HepG2 (cell line): ENCODE results near the gene ZNF71. TPM values are rescaled to one million over a fixed set of nuclear protein-coding genes. Genes with fewer than 3 reads are reported as not detected.
A peak's percentile ranks its signal among the peaks of the same experiment; 100 is the strongest.

ENCODE experiments used
- ATAC-seq: fragments of 200-7000 bp; cut with Tn5 transposase; 3 replicates; pipeline ENCODE4 v1.9.1; 2020; ENCODE audit warnings: mild to moderate bottlenecking, moderate library complexity
- BruUV-seq: library from RNA; stranded (reverse); fragments of 400-500 nt; replicated peaks from 2 replicates; lab custom pipeline; 2021; lab: Mats Ljungman, UMichigan
- CTCF ChIA-PET: fragments of 300-600 bp; formaldehyde crosslinking; extraction: SDS; loops from one replicate; lab custom pipeline; 2021; ENCODE audit warnings: low total read pairs, inconsistent platforms, low intra/inter-chr PET ratio; lab: Yijun Ruan, JAX
- POLR2A ChIA-PET: fragments of 350-600 bp; sonication (Branson Sonifier 250); formaldehyde crosslinking; loops from one replicate; lab custom pipeline; 2020; ENCODE audit warnings: antibody characterized with exemption, inconsistent platforms; lab: Yijun Ruan, JAX
- DNase-seq: peaks from one replicate; pipeline ENCODE4 v3.0.0-alpha.2; 2015; ENCODE audit warnings: low spot score
- FAIRE-seq: peaks from 3 replicates; lab custom pipeline; 2011; peaks lifted over from hg19 to GRCh38; lab: Jason Lieb, UNC
- H2AFZ ChIP-seq: one replicate; pipeline ENCODE4 v1.6.1; 2011; ENCODE audit warnings: low read length, inconsistent platforms
- H3K27ac ChIP-seq: fragments of 300-600 bp; 3 replicates; pipeline ENCODE4 v1.8.0; 2011; ENCODE audit warnings: mixed run types, mild to moderate bottlenecking, mixed read lengths, low read length, inconsistent platforms; ENCODE audit not compliant: insufficient read depth; ENCODE audit errors: extremely low read length
- H3K27me3 ChIP-seq, 2 experiments: fragments of 200-600 bp in 1 of 2; 2 replicates in 1 of 2; 3 replicates in 1 of 2; pipeline versions ENCODE4 v1.6.0 to v1.8.0; 2011; ENCODE audit warnings: low read length in 2 of 2, mild to moderate bottlenecking in 2 of 2, moderate library complexity in 2 of 2, inconsistent platforms in 1 of 2; ENCODE audit not compliant: insufficient read depth in 2 of 2, control insufficient read depth in 1 of 2
- H3K36me3 ChIP-seq, 2 experiments: fragments of 200-600 bp in 1 of 2; replicated peaks in 1 of 2; 2 replicates in 1 of 2; 3 replicates in 1 of 2; pipeline versions ENCODE4 v1.5.1 to v1.8.0; 2011; ENCODE audit warnings: low read length in 2 of 2, inconsistent platforms in 1 of 2; ENCODE audit not compliant: insufficient read depth in 2 of 2, control insufficient read depth in 1 of 2
- H3K4me1 ChIP-seq: 2 replicates; pipeline ENCODE4 v1.5.1; 2012; ENCODE audit warnings: low read length, inconsistent platforms; ENCODE audit not compliant: insufficient read depth
- H3K4me2 ChIP-seq: 2 replicates; pipeline ENCODE4 v1.6.0; 2011; ENCODE audit warnings: low read depth, low read length, inconsistent platforms
- H3K4me3 ChIP-seq, 3 experiments: fragments of 200-600 bp in 1 of 3; sonication (generic), shearing (Covaris generic) in 1 of 3; replicated peaks in 1 of 3; 2 replicates each; pipeline ENCODE4 v1.5.1; 2011 to 2016; ENCODE audit warnings: low read length in 3 of 3, inconsistent platforms in 2 of 3, low read depth in 2 of 3, mild to moderate bottlenecking in 2 of 3, control low read depth in 1 of 3, mixed read lengths in 1 of 3; ENCODE audit not compliant: insufficient read depth in 1 of 3
- H3K79me2 ChIP-seq: one replicate; pipeline ENCODE4 v1.6.1; 2011; ENCODE audit warnings: low read length, inconsistent platforms; ENCODE audit not compliant: insufficient read depth
- H3K9ac ChIP-seq: 2 replicates; pipeline ENCODE4 v1.6.0; 2011; ENCODE audit warnings: mild to moderate bottlenecking, low read depth, low read length, inconsistent platforms; ENCODE audit not compliant: insufficient read depth
- H3K9me3 ChIP-seq: 2 replicates; pipeline ENCODE4 v1.5.1; 2012; ENCODE audit warnings: mild to moderate bottlenecking, low read length
- H4K20me1 ChIP-seq: 2 replicates; pipeline ENCODE4 v1.6.0; 2011; ENCODE audit warnings: inconsistent platforms, mild to moderate bottlenecking, low read length, moderate library complexity; ENCODE audit not compliant: insufficient read depth
- CERS6 ChIP-seq: sonication (generic); formaldehyde crosslinking; IDR thresholded peaks from 2 replicates; pipeline ENCODE4 v1.5.0; 2020; ENCODE audit warnings: missing genetic modification reagents
- GTF3A ChIP-seq: sonication (generic); formaldehyde crosslinking; conservative IDR thresholded peaks from 2 replicates; pipeline ENCODE4 v1.4.0; 2020; ENCODE audit warnings: mild to moderate bottlenecking, missing genetic modification reagents
- HMG20B ChIP-seq: conservative IDR thresholded peaks from 2 replicates; pipeline ENCODE4 v1.6.1; 2016; ENCODE audit warnings: missing genetic modification reagents, missing compliant biosample characterization
- MIER3 ChIP-seq: IDR thresholded peaks from 2 replicates; pipeline ENCODE4 v1.6.1; 2016; ENCODE audit warnings: missing compliant biosample characterization, borderline replicate concordance
- ZGPAT ChIP-seq: IDR thresholded peaks from 2 replicates; pipeline ENCODE4 v1.6.1; 2016; ENCODE audit warnings: mild to moderate bottlenecking
- ZNF274 ChIP-seq: sonication (generic); formaldehyde crosslinking; IDR thresholded peaks from 2 replicates; pipeline ENCODE4 v1.5.1; 2020; ENCODE audit warnings: mild to moderate bottlenecking, missing genetic modification reagents
- WGBS: methylation state at CpG from one replicate; pipeline ENCODE4 v1.1.6; 2017; ENCODE audit warnings: low lambda C conversion rate; 5-methylcytosine and 5-hydroxymethylcytosine counted together
- in situ Hi-C: cut with HindIII; loops from 2 replicates; pipeline ENCODE4 v1.10.0; 2017; ENCODE audit warnings: low pct_unique_long_range_greater_than_20kb; ENCODE audit not compliant: extremely low pct_ligation_motif_present
- intact Hi-C: fragments of 100-400 bp; cut with micrococcal nuclease; formaldehyde crosslinking; loops from one replicate; pipeline ENCODE4 v1.10.0; 2022; ENCODE audit not compliant: unreplicated experiment
- polyA plus RNA-seq, 8 experiments: library from polyadenylated mRNA; depleted of rRNA in 3 of 8; stranded (reverse) in 7 of 8; unstranded in 1 of 8; fragments of >200 nt; fragmentation: Illumina TruSeq in 4 of 8; extraction: Trizol in 4 of 8; gene quantifications; 2 replicates each; pipeline versions ENCODE4 v1.2.1 to v1.2.3, GENCODE V29; 2011 to 2016; ENCODE audit warnings: low read depth in 4 of 8, missing spikeins in 1 of 8, mixed read lengths in 1 of 8; ENCODE audit not compliant: insufficient read depth in 1 of 8
- total RNA-seq, 5 experiments: library from RNA; depleted of rRNA; stranded (reverse); fragments of >200 nt; fragmentation: Illumina TruSeq; extraction: Trizol; gene quantifications; 2 replicates each; pipeline ENCODE4 v1.2.3, GENCODE V29; 2016; ENCODE audit warnings: low read depth in 1 of 5
- TF ChIP-seq, protein P1 (sequence below): sonication (generic); formaldehyde crosslinking; IDR thresholded peaks from 2 replicates; pipeline ENCODE4 v1.5.1; 2020; ENCODE audit warnings: missing genetic modification reagents, mild to moderate bottlenecking, borderline replicate concordance

ZNF71 gene
- total and polyA plus RNA-seq, 2 of the 13 experiments (the other 11 are each of a cell fraction or from before 2014, with no cell fraction given): 2.2 to 4.4 TPM

- in situ Hi-C loops (no loop called here), intact Hi-C loops (no loop called here)
- Histone ChIP-seq H2AFZ (no peak overlapping the region), H3K4me1 (no peaks in the 10 kb centered on the region), H3K4me3 (no peak overlapping the region), H3K79me2 (no peaks in the 10 kb centered on the region), H3K27ac (no peak overlapping the region), H3K4me2 (no peak overlapping the region), H3K9me3 (peaks cover 95% of the 10 kb centered on the region), H3K36me3 (no peaks in the 10 kb centered on the region), H3K27me3 (no peaks in the 10 kb centered on the region; a peak in 1 of 5 replicates), H4K20me1 (no peaks in the 10 kb centered on the region), H3K9ac (no peak overlapping the region)
- no peak for FAIRE-seq
- TF ChIP-seq, protein P1, sequence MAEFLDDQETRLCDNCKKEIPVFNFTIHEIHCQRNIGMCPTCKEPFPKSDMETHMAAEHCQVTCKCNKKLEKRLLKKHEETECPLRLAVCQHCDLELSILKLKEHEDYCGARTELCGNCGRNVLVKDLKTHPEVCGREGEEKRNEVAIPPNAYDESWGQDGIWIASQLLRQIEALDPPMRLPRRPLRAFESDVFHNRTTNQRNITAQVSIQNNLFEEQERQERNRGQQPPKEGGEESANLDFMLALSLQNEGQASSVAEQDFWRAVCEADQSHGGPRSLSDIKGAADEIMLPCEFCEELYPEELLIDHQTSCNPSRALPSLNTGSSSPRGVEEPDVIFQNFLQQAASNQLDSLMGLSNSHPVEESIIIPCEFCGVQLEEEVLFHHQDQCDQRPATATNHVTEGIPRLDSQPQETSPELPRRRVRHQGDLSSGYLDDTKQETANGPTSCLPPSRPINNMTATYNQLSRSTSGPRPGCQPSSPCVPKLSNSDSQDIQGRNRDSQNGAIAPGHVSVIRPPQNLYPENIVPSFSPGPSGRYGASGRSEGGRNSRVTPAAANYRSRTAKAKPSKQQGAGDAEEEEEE (CRISPR knock-in tag): no peak
- no peak for TF ChIP-seq CERS6
- TF ChIP-seq ZGPAT (CRISPR knock-in tag): no peak
- TF ChIP-seq HMG20B (CRISPR knock-in tag): no peak
- no peak for TF ChIP-seq GTF3A (CRISPR knock-in tag)
- TF ChIP-seq MIER3 (CRISPR knock-in tag): no peak
- TF ChIP-seq ZNF274 (CRISPR knock-in tag): peak; percentile 73
- WGBS: 52% methylated on average over 11 of the region's 11 CpGs
- CTCF ChIA-PET: no interaction called here
- DNase-seq: no peak
- no peak for ATAC-seq
- POLR2A ChIA-PET: no interaction called here
- no TSS peak for BruUV-seq
Observed at GRCh38 chr19:56577719-56578602, 17.1 kb upstream of the ZNF71 start.
